K562 (cell line): ENCODE results near the gene MRPS10. TPM values are rescaled to one million over a fixed set of nuclear protein-coding genes. Genes with fewer than 3 reads are reported as not detected.

Source experiments
- ATAC-seq: fragments of 200-7000 bp; cut with Tn5 transposase; 3 replicates; pipeline ENCODE4 v1.9.1; 2020; ENCODE audit warnings: moderate library complexity
- BruUV-seq: library from RNA; stranded (reverse); fragments of 400-500 nt; replicated peaks from 2 replicates; lab custom pipeline; 2021; lab: Mats Ljungman, UMichigan
- CTCF ChIA-PET: fragments of 300-600 bp; formaldehyde crosslinking; extraction: SDS; loops from one replicate; lab custom pipeline; 2021; ENCODE audit warnings: low intra/inter-chr PET ratio; lab: Yijun Ruan, JAX
- POLR2A ChIA-PET: fragments of 300-600, 350-650 bp; sonication (Branson Sonifier 250); formaldehyde crosslinking; extraction: SDS; loops from one replicate; lab custom pipeline; 2021; ENCODE audit warnings: antibody characterized with exemption, inconsistent platforms; lab: Yijun Ruan, JAX
- DNase-seq, 4 experiments: peaks; one replicate each; pipeline versions ENCODE4 v3.0.0 to v3.0.0-alpha.2; 2011 to 2018; ENCODE audit warnings: low spot score in 3 of 4, mixed read lengths in 3 of 4; ENCODE audit errors: extremely low read depth in 1 of 4
- FAIRE-seq: peaks from 2 replicates; lab custom pipeline; 2011; peaks lifted over from hg19 to GRCh38; lab: Jason Lieb, UNC
- H2AFZ ChIP-seq: 2 replicates; pipeline ENCODE4 v1.6.0; 2011; ENCODE audit warnings: low read depth, low read length, control low read depth, inconsistent platforms
- H3K27ac ChIP-seq: fragments of 200-600 bp; 3 replicates; pipeline ENCODE4 v1.8.0; 2011; ENCODE audit warnings: low read depth, mild to moderate bottlenecking, control low read depth, inconsistent platforms, low read length, moderate library complexity, mixed read lengths; ENCODE audit errors: extremely low read depth
- H3K27me3 ChIP-seq, 2 experiments: fragments of 300-600 bp in 1 of 2; 2 replicates in 1 of 2; 3 replicates in 1 of 2; pipeline versions ENCODE4 v1.6.0 to v1.8.0; 2011; ENCODE audit warnings: inconsistent platforms in 2 of 2, low read length in 2 of 2, mild to moderate bottlenecking in 1 of 2, mixed read lengths in 1 of 2, moderate library complexity in 1 of 2; ENCODE audit not compliant: control insufficient read depth in 2 of 2, insufficient read depth in 2 of 2
- H3K36me3 ChIP-seq: fragments of 300-600 bp; 3 replicates; pipeline ENCODE4 v1.8.0; 2011; ENCODE audit warnings: mild to moderate bottlenecking, low read length, inconsistent platforms; ENCODE audit not compliant: control insufficient read depth, insufficient read depth
- H3K4me1 ChIP-seq, 2 experiments: fragments of 200-600 bp in 1 of 2; replicated peaks in 1 of 2; 2 replicates in 1 of 2; 3 replicates in 1 of 2; pipeline versions ENCODE4 v1.5.1 to v1.8.0; 2011; ENCODE audit warnings: inconsistent platforms in 2 of 2, low read length in 2 of 2, mild to moderate bottlenecking in 1 of 2, mixed read lengths in 1 of 2, moderate library complexity in 1 of 2; ENCODE audit not compliant: control insufficient read depth in 2 of 2, insufficient read depth in 2 of 2
- H3K4me2 ChIP-seq: 2 replicates; pipeline ENCODE4 v1.6.1; 2011; ENCODE audit warnings: low read length, control low read depth, inconsistent platforms, mixed read lengths; ENCODE audit not compliant: insufficient read depth
- H3K4me3 ChIP-seq: fragments of 200-600 bp; sonication (generic), shearing (Covaris generic); 2 replicates; pipeline ENCODE4 v1.5.1; 2016; ENCODE audit warnings: control low read depth, inconsistent platforms
- H3K79me2 ChIP-seq: fragments of 200-600 bp; 3 replicates; pipeline ENCODE4 v1.8.0; 2011; ENCODE audit warnings: low read length, inconsistent platforms; ENCODE audit not compliant: control insufficient read depth, insufficient read depth
- H3K9ac ChIP-seq, 2 experiments: 2 replicates each; pipeline versions ENCODE4 v1.6.0 to v1.6.1; 2011; ENCODE audit warnings: low read depth in 2 of 2, low read length in 2 of 2, control low read depth in 1 of 2, inconsistent platforms in 1 of 2, mild to moderate bottlenecking in 1 of 2, mixed read lengths in 1 of 2; ENCODE audit not compliant: insufficient read depth in 1 of 2
- H3K9me1 ChIP-seq: one replicate; pipeline ENCODE4 v1.6.0; 2011; ENCODE audit warnings: inconsistent platforms, mild to moderate bottlenecking, low read length, moderate library complexity; ENCODE audit not compliant: control insufficient read depth, insufficient read depth
- H3K9me3 ChIP-seq: replicated peaks from 2 replicates; pipeline ENCODE4 v1.5.1; 2011; ENCODE audit warnings: low read depth, low read length, inconsistent platforms; ENCODE audit not compliant: control insufficient read depth, insufficient read depth
- H4K20me1 ChIP-seq: replicated peaks from 2 replicates; pipeline ENCODE4 v1.6.1; 2011; ENCODE audit warnings: low read length, inconsistent platforms, mixed read lengths; ENCODE audit not compliant: control insufficient read depth, insufficient read depth
- ADNP ChIP-seq: fragments of 200-800 bp; sonication (Bioruptor generic); IDR thresholded peaks from 2 replicates; pipeline ENCODE4 v1.6.1; 2016; ENCODE audit warnings: missing genetic modification characterization, missing compliant biosample characterization
- ATF1 ChIP-seq, 2 experiments: fragments of 450-650 bp in 1 of 2; IDR thresholded peaks; 2 replicates each; pipeline ENCODE4 v1.6.1; 2016; ENCODE audit warnings: missing compliant biosample characterization in 1 of 2, missing genetic modification characterization in 1 of 2
- CBFA2T2 ChIP-seq: fragments of 450-650 bp; conservative IDR thresholded peaks from 2 replicates; pipeline ENCODE4 v1.6.1; 2017; ENCODE audit warnings: mild to moderate bottlenecking
- CBFA2T3 ChIP-seq: fragments of 450-650 bp; IDR thresholded peaks from 2 replicates; pipeline ENCODE4 v1.6.1; 2017
- ELK3 ChIP-seq: fragments of 450-650 bp; formaldehyde crosslinking; IDR thresholded peaks from 2 replicates; pipeline ENCODE4 v1.4.0; 2020; ENCODE audit warnings: mild to moderate bottlenecking
- FOXP1 ChIP-seq: sonication (generic); formaldehyde crosslinking; IDR thresholded peaks from 2 replicates; pipeline ENCODE4 v1.8.0; 2022; ENCODE audit warnings: mild to moderate bottlenecking, missing genetic modification reagents
- GMEB1 ChIP-seq: fragments of 250-450 bp; sonication (Bioruptor Pico); IDR thresholded peaks from 2 replicates; pipeline ENCODE4 v1.4.0; 2020; ENCODE audit warnings: mild to moderate bottlenecking
- HMGXB4 ChIP-seq: sonication (generic); formaldehyde crosslinking; IDR thresholded peaks from 2 replicates; pipeline ENCODE4 v1.8.1; 2023; ENCODE audit warnings: mild to moderate bottlenecking, missing genetic modification reagents
- MTA1 ChIP-seq: fragments of 450-650 bp; IDR thresholded peaks from 2 replicates; pipeline ENCODE4 v1.6.1; 2017; ENCODE audit warnings: borderline replicate concordance
- NBN ChIP-seq: fragments of 450-650 bp; IDR thresholded peaks from 2 replicates; pipeline ENCODE4 v1.6.1; 2016; ENCODE audit warnings: low read depth, mild to moderate bottlenecking
- PHF20 ChIP-seq: fragments of 450-650 bp; IDR thresholded peaks from 2 replicates; pipeline ENCODE4 v1.6.1; 2018; ENCODE audit not compliant: partially characterized antibody
- POLR2B ChIP-seq: fragments of 450-650 bp; IDR thresholded peaks from 2 replicates; pipeline ENCODE4 v1.6.1; 2018; ENCODE audit warnings: low read depth; ENCODE audit not compliant: partially characterized antibody
- SRSF3 ChIP-seq: fragments of 200-400 bp; formaldehyde crosslinking; IDR thresholded peaks from 2 replicates; pipeline ENCODE4 v1.6.1; 2016; ENCODE audit warnings: mild to moderate bottlenecking, low read length, moderate library complexity; ENCODE audit not compliant: insufficient read depth
- STAG1 ChIP-seq: sonication (generic); formaldehyde crosslinking; IDR thresholded peaks from 2 replicates; pipeline ENCODE4 v1.5.0; 2020; ENCODE audit warnings: missing genetic modification reagents, borderline replicate concordance
- TAF1 ChIP-seq: IDR thresholded peaks from 2 replicates; pipeline ENCODE4 v1.6.1; 2011; ENCODE audit warnings: mild to moderate bottlenecking, low read length, moderate library complexity; ENCODE audit not compliant: insufficient read depth, control insufficient read depth, severe bottlenecking; ENCODE audit errors: extremely low read depth
- TAF15 ChIP-seq: fragments of 200-400 bp; formaldehyde crosslinking; IDR thresholded peaks from 2 replicates; pipeline ENCODE4 v1.6.1; 2017; ENCODE audit warnings: mild to moderate bottlenecking, low read depth, low read length, moderate library complexity
- ZBTB17 ChIP-seq: fragments of 450-650 bp; formaldehyde crosslinking; IDR thresholded peaks from 2 replicates; pipeline ENCODE4 v1.4.0; 2020; ENCODE audit warnings: mild to moderate bottlenecking
- ZFP36 ChIP-seq: fragments of 150-350 bp; IDR thresholded peaks from 2 replicates; pipeline ENCODE4 v1.6.1; 2018; ENCODE audit warnings: low read length, low read depth; ENCODE audit not compliant: partially characterized antibody
- ZNF830 ChIP-seq: fragments of 250-450 bp; sonication (Bioruptor Pico); IDR thresholded peaks from 2 replicates; pipeline ENCODE4 v1.5.0; 2021; ENCODE audit warnings: mild to moderate bottlenecking
- WGBS: fragments of 100-300 bp; shearing (Covaris generic); methylation state at CpG from one replicate; pipeline ENCODE4 v1.1.6; 2016; ENCODE audit warnings: low coverage, mixed read lengths; ENCODE audit not compliant: insufficient coverage; ENCODE audit errors: missing lambda C conversion rate; 5-methylcytosine and 5-hydroxymethylcytosine counted together
- in situ Hi-C: fragments of 300-500 bp; cut with MboI; formaldehyde crosslinking; loops from 4 replicates; pipeline ENCODE4 v1.15.0; 2018; ENCODE audit warnings: inconsistent platforms, mixed read lengths
- intact Hi-C: fragments of 100-400 bp; cut with micrococcal nuclease; formaldehyde crosslinking; loops from 2 replicates; pipeline ENCODE4 v1.14.2; 2022
- polyA plus RNA-seq, 8 experiments: library from polyadenylated mRNA; depleted of rRNA in 4 of 8; stranded (reverse) in 5 of 8; unstranded in 3 of 8; fragments of >200 nt; fragmentation: Nextera tagmentation in 2 of 8; fragmentation: Illumina TruSeq in 1 of 8; extraction: Ambion mirVana in 2 of 8; extraction: Trizol in 1 of 8; gene quantifications; 2 replicates each; pipeline versions ENCODE4 v1.2.1 to v1.2.3, GENCODE V29; 2011 to 2014; ENCODE audit warnings: inconsistent platforms in 1 of 8, missing spikeins in 1 of 8
- total RNA-seq, 7 experiments: library from RNA; depleted of rRNA in 6 of 7; stranded (reverse); fragments of >200 nt in 6 of 7; fragmentation: Illumina TruSeq in 2 of 7; extraction: Trizol in 2 of 7; gene quantifications; 2 replicates each; pipeline versions ENCODE4 v1.2.1 to v1.2.3, GENCODE V29; 2011 to 2021; ENCODE audit warnings: low replicate concordance in 1 of 7

Gene MRPS10
- total and polyA plus RNA-seq, 9 of the 15 experiments (the other 6 are each of a cell fraction or from before 2014, with no cell fraction given), result 48.6 to 166 (median 93.7) TPM

- Histone ChIP-seq H3K27ac (no peak overlapping the region), H3K27me3 (peaks cover 42 to 58% of the 10 kb centered on the region in 2 experiments), H3K4me1 (peaks cover 6 to 15% of the 10 kb centered on the region in 2 experiments), H2AFZ (no peak overlapping the region), H3K9me1 (no peaks in the 10 kb centered on the region), H3K9me3 (no peaks in the 10 kb centered on the region), H3K79me2 (no peaks in the 10 kb centered on the region), H3K4me2 (no peak overlapping the region), H3K9ac (no peak overlapping the region), H3K36me3 (no peaks in the 10 kb centered on the region), H4K20me1 (no peaks in the 10 kb centered on the region; the same call in 1 of the 2 replicates), H3K4me3 (no peak overlapping the region)
- in situ Hi-C loops (no loop called here), intact Hi-C loops (loop anchor here (5.0 to 10.0 kb wide), 2 partner anchors 282 to 460 kb away; partner anchors contain the start of gene PRPH2)
- FAIRE-seq (no peak), ATAC-seq (no peak), DNase-seq (no peak)
- no TSS peak for BruUV-seq
- 7% methylated on average over 5 of the region's 5 CpGs for WGBS
- ChIA-PET CTCF (interaction anchor here (0.6 kb wide), 1 partner anchor 1200 kb away, joined by 3 read pairs; no protein-coding TSS in a partner anchor), POLR2A (interaction anchor here (1.2 kb wide), 1 partner anchor 10 kb away, joined by 5 read pairs; no protein-coding TSS in a partner anchor)
- TF ChIP-seq ZFP36, result no peak
- TF ChIP-seq FOXP1, result no peak
- no peak for TF ChIP-seq ZNF830 (CRISPR knock-in tag)
- TF ChIP-seq TAF1, result no peak
- TF ChIP-seq POLR2B, result no peak
- TF ChIP-seq ADNP (tag), result no peak
- no peak for TF ChIP-seq NBN
- TF ChIP-seq ZBTB17 (CRISPR knock-in tag), result no peak
- TF ChIP-seq STAG1, result no peak
- no peak for TF ChIP-seq CBFA2T2
- TF ChIP-seq CBFA2T3, result no peak
- no peak for TF ChIP-seq TAF15
- no peak for TF ChIP-seq ELK3
- no peak for TF ChIP-seq HMGXB4 (CRISPR knock-in tag)
- no peak for TF ChIP-seq GMEB1 (CRISPR knock-in tag)
- no peak for TF ChIP-seq PHF20
- TF ChIP-seq SRSF3, result no peak
- TF ChIP-seq ATF1 (CRISPR knock-in tag; IDR thresholded peaks at IDR 0.05), result no peak
- no peak for TF ChIP-seq ATF1 (tag; IDR thresholded peaks at IDR 0.05)
- no peak for TF ChIP-seq MTA1
Observed at GRCh38 chr6:42264852-42265390, 47.3 kb upstream of the MRPS10 start.
